MM.1S (cell line): Measurements from ENCODE around the gene NIM1K.

Source experiments
- EZH2 ChIP-seq: fragments of 300-600 bp; sonication (generic); optimal IDR thresholded peaks from 2 replicates; pipeline ENCODE3; 2017; ENCODE audit warnings: low read depth, mild to moderate bottlenecking, antibody characterized with exemption, low read length, mixed read lengths
- EZH2phosphoT487 ChIP-seq: fragments of 300-600 bp; sonication (generic); IDR thresholded peaks from 2 replicates; pipeline ENCODE4 v1.6.1; 2018; ENCODE audit warnings: antibody characterized with exemption, low read length
- TF ChIP-seq, protein P1 (sequence below): fragments of 300-600 bp; sonication (generic); IDR thresholded peaks from 2 replicates; pipeline ENCODE4 v1.5.1; 2016; ENCODE audit warnings: antibody characterized with exemption, low read length, mixed read lengths

- TF ChIP-seq, protein P1, sequence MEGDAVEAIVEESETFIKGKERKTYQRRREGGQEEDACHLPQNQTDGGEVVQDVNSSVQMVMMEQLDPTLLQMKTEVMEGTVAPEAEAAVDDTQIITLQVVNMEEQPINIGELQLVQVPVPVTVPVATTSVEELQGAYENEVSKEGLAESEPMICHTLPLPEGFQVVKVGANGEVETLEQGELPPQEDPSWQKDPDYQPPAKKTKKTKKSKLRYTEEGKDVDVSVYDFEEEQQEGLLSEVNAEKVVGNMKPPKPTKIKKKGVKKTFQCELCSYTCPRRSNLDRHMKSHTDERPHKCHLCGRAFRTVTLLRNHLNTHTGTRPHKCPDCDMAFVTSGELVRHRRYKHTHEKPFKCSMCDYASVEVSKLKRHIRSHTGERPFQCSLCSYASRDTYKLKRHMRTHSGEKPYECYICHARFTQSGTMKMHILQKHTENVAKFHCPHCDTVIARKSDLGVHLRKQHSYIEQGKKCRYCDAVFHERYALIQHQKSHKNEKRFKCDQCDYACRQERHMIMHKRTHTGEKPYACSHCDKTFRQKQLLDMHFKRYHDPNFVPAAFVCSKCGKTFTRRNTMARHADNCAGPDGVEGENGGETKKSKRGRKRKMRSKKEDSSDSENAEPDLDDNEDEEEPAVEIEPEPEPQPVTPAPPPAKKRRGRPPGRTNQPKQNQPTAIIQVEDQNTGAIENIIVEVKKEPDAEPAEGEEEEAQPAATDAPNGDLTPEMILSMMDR: no peak
- TF ChIP-seq EZH2: no peak
- TF ChIP-seq EZH2phosphoT487: no peak
Measured at GRCh38 chr5:43171451-43171850, 20.6 kb upstream of the NIM1K start.
